RWPE1 (cell line): Measurements from ENCODE around the gene ZNG1B.
"Not testable (repeated sequence)": the region's sequence is repeated elsewhere in the genome, so short reads cannot be mapped to it uniquely, and the experiment has no call there.

Experiments used
- CTCF ChIA-PET: fragments of 350-600 bp; sonication (Branson Sonifier 250); formaldehyde crosslinking; extraction: SDS; loops from one replicate; lab custom pipeline; 2021; lab: Yijun Ruan, JAX
- POLR2A ChIA-PET: fragments of 400-600 bp; formaldehyde crosslinking; extraction: SDS; loops from one replicate; lab custom pipeline; 2020; ENCODE audit warnings: antibody characterized with exemption; ENCODE audit not compliant: low non-redundant PET; lab: Yijun Ruan, JAX
- DNase-seq: peaks from one replicate; pipeline ENCODE4 v3.0.0; 2012; ENCODE audit warnings: low spot score
- H3K27ac ChIP-seq: fragments of 450-650 bp; 2 replicates; pipeline ENCODE4 v1.5.1; 2017
- CTCF ChIP-seq: fragments of 450-650 bp; conservative IDR thresholded peaks from 2 replicates; pipeline ENCODE4 v1.5.1; 2017; ENCODE audit warnings: low read depth, mild to moderate bottlenecking

ZNG1B gene

GRCh38 chr2:113437508-113438465, at the start of gene ZNG1B:
TSS of gene ZNG1B (plus strand) at chr2:113437691. CDS start at chr2:113437869, 178 bp downstream.
- DNase-seq, CTCF ChIA-PET, POLR2A ChIA-PET: not testable (repeated sequence)
- peak within 1 kb of the TSS; percentile 54 for H3K27ac ChIP-seq

GRCh38 chr2:113390124-113390849, 47.2 kb upstream of the ZNG1B start:
- peak; percentile 92 for TF ChIP-seq CTCF
- ChIA-PET CTCF (interaction anchor here (0.5 to 2.6 kb wide), 18 partner anchors 10 to 1976 kb away, joined by 3 to 14 read pairs (median 3); partner anchors contain the start of gene TMEM87B), POLR2A (no interaction called here)
- peak; percentile 45 for DNase-seq
- no peak overlapping the region for H3K27ac ChIP-seq

- ChIA-PET CTCF (interaction anchor here (0.5 to 2.6 kb wide), 8 partner anchors 9 to 1099 kb away, joined by 3 to 14 read pairs (median 4); no protein-coding TSS in a partner anchor), POLR2A (no interaction called here)
- no peak for TF ChIP-seq CTCF
- no peak for DNase-seq
- H3K27ac ChIP-seq: no peak overlapping the region
These were observed 46.4 kb upstream of the ZNG1B start for GRCh38 chr2:113391073-113391472.

GRCh38 chr2:113406114-113406513, 31.4 kb upstream of the ZNG1B start:
- POLR2A ChIA-PET: no interaction called here
- DNase-seq: no peak
- no peak overlapping the region for H3K27ac ChIP-seq
- CTCF ChIA-PET: no interaction called here
- no peak for TF ChIP-seq CTCF

GRCh38 chr2:113407446-113408099, 29.9 kb upstream of the ZNG1B start:
- POLR2A ChIA-PET: no interaction called here
- CTCF ChIA-PET: interaction anchor here (0.7 to 1.2 kb wide), 3 partner anchors 159 to 204 kb away, joined by 3 to 5 read pairs (median 4); no protein-coding TSS in a partner anchor
- peak; percentile 35 for DNase-seq
- TF ChIP-seq CTCF: no peak
- H3K27ac ChIP-seq: no peak overlapping the region

GRCh38 chr2:113411725-113412352, 25.7 kb upstream of the ZNG1B start:
- POLR2A ChIA-PET, CTCF ChIA-PET, H3K27ac ChIP-seq, DNase-seq: not testable (repeated sequence)

GRCh38 chr2:113412774-113413173, 24.7 kb upstream of the ZNG1B start:
- CTCF ChIA-PET, POLR2A ChIA-PET, DNase-seq, H3K27ac ChIP-seq: not testable (repeated sequence)

- DNase-seq, CTCF ChIA-PET, H3K27ac ChIP-seq, POLR2A ChIA-PET: not testable (repeated sequence)
These were observed 5.7 kb upstream of the ZNG1B start for GRCh38 chr2:113431773-113432172.

GRCh38 chr2:113433468-113433867, 4.0 kb upstream of the ZNG1B start:
- DNase-seq, CTCF ChIA-PET, POLR2A ChIA-PET, H3K27ac ChIP-seq: not testable (repeated sequence)

GRCh38 chr2:113465770-113466169, 28.3 kb downstream of the ZNG1B start:
- CTCF ChIA-PET, DNase-seq, POLR2A ChIA-PET, H3K27ac ChIP-seq: not testable (repeated sequence)
